ENCODE data around the gene STX12.

DNA sequence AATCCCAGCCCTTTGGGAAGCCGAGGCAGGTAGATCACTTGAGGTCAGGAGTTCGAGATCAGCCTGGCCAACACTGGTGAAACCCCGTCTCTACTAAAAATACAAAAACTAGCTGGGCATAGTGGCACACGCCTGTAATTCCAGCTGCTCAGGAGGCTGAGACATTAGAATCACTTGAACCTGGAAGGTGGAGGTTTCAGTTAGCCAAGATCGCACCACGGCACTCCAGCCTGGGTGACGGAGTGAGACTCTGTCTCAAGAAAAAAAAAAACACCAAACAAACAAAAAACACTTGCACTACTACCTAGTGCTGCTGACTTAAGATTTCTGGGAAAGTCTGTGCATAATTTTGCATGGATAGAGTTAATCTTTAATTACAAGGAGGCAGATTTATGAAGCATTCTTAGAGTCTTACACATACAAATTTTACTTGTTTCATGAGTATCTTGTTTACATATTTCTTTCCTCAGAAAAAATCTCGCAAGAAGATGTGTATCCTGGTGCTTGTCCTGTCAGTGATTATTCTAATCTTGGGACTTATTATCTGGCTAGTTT is 48.8 kb downstream of the STX12 start:
- TF ChIP-seq EZH2 (IDR thresholded peaks at IDR 0.05; ENCODE audit: low read depth, unreplicated experiment) (no peak), POLR2AphosphoS5 (IDR thresholded peaks at IDR 0.05; ENCODE audit: low read depth) (no peak)
- TF ChIP-seq, protein P1, sequence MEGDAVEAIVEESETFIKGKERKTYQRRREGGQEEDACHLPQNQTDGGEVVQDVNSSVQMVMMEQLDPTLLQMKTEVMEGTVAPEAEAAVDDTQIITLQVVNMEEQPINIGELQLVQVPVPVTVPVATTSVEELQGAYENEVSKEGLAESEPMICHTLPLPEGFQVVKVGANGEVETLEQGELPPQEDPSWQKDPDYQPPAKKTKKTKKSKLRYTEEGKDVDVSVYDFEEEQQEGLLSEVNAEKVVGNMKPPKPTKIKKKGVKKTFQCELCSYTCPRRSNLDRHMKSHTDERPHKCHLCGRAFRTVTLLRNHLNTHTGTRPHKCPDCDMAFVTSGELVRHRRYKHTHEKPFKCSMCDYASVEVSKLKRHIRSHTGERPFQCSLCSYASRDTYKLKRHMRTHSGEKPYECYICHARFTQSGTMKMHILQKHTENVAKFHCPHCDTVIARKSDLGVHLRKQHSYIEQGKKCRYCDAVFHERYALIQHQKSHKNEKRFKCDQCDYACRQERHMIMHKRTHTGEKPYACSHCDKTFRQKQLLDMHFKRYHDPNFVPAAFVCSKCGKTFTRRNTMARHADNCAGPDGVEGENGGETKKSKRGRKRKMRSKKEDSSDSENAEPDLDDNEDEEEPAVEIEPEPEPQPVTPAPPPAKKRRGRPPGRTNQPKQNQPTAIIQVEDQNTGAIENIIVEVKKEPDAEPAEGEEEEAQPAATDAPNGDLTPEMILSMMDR (conservative IDR thresholded peaks at IDR 0.05; ENCODE audit: low read depth in 2 of 2) = no peak
- TF ChIP-seq, protein P2, sequence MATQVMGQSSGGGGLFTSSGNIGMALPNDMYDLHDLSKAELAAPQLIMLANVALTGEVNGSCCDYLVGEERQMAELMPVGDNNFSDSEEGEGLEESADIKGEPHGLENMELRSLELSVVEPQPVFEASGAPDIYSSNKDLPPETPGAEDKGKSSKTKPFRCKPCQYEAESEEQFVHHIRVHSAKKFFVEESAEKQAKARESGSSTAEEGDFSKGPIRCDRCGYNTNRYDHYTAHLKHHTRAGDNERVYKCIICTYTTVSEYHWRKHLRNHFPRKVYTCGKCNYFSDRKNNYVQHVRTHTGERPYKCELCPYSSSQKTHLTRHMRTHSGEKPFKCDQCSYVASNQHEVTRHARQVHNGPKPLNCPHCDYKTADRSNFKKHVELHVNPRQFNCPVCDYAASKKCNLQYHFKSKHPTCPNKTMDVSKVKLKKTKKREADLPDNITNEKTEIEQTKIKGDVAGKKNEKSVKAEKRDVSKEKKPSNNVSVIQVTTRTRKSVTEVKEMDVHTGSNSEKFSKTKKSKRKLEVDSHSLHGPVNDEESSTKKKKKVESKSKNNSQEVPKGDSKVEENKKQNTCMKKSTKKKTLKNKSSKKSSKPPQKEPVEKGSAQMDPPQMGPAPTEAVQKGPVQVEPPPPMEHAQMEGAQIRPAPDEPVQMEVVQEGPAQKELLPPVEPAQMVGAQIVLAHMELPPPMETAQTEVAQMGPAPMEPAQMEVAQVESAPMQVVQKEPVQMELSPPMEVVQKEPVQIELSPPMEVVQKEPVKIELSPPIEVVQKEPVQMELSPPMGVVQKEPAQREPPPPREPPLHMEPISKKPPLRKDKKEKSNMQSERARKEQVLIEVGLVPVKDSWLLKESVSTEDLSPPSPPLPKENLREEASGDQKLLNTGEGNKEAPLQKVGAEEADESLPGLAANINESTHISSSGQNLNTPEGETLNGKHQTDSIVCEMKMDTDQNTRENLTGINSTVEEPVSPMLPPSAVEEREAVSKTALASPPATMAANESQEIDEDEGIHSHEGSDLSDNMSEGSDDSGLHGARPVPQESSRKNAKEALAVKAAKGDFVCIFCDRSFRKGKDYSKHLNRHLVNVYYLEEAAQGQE (IDR thresholded peaks at IDR 0.05; ENCODE audit: unreplicated experiment) = no peak
- TF ChIP-seq, protein P3, sequence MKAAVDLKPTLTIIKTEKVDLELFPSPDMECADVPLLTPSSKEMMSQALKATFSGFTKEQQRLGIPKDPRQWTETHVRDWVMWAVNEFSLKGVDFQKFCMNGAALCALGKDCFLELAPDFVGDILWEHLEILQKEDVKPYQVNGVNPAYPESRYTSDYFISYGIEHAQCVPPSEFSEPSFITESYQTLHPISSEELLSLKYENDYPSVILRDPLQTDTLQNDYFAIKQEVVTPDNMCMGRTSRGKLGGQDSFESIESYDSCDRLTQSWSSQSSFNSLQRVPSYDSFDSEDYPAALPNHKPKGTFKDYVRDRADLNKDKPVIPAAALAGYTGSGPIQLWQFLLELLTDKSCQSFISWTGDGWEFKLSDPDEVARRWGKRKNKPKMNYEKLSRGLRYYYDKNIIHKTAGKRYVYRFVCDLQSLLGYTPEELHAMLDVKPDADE (IDR thresholded peaks at IDR 0.05) = no peak

Data from GM23338 (cell line).